HG02943 (cell line): ENCODE results near the gene GAP43.
"Not testable (repeated sequence)": the region's sequence is repeated elsewhere in the genome, so short reads cannot be mapped to it uniquely, and the experiment has no call there.

Experiments used
- ATAC-seq: cut with Tn5 transposase; IDR thresholded peaks from one replicate; pipeline ENCODE4 v1.9.1; 2021; ENCODE audit warnings: mild to moderate bottlenecking, low read depth, moderate library complexity; ENCODE audit not compliant: unreplicated experiment

The GAP43 gene

DNA sequence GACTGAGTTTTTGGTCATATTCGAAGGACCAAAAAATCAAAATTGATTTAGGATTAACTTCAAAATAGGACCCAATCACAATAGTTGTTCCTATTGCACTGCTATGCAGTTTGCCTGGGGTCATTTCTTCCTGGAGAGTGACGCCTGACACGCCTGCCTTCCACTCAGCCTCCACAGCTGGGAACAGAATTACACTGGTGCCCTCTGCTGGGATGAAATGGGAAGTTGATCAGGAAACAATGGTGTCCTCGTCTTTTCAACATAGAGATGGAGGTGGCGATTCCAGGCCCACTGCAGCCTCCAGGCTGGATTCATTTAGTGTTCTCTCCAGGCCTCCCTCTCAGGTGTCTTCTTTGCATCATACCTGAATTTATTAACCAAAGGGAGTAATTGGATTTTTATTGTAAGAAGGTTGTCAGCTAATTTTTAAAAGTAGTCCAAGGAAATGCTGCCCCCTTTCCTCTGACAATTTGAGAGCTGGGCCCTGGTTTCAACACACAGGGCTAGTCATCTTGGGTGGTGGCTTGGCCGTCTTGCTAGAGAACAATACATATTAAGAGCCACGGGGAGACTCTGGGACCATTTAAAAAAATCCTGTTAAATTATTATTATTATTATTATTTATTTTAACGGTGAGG is 69.7 kb downstream of the GAP43 start:
- peak; percentile 88 for ATAC-seq

DNA sequence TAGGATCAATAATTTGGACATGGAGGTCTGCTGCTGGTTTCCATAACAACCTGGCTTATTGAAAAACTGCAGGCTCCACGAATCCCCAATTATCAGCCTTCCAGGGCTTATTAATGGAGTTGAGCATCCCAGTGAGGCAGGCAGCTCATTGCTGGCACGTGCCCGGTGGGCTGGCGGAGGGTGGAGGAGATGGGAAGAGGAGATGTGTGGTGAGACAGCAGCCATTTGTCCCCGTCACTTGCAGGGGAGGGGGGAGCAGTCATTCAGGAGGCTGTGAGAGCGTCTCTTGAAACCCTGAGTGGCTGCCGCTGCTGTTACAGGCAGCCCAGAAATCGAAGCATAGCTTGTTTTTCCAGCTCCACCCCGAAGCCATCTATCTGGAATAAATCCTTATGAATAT is 70.6 kb downstream of the GAP43 start:
- ATAC-seq, result no peak

DNA sequence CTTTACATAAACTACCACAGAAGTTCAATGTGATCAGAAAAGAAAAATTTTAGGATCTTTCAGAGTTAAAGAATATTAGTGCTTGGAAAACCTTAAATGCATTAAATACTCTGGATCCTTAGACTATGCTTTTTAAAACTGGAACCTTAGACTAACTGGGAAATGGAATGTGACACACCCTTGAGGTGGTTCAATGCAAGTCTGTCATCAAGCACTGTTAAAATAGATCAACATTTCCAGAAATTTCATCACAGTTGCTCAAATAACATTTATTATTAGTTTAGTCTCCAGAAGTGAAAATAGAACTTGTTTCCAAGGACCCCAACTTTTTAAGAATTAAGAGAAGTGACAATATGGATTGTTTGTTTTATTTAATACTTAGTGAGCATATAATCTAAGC is 71.8 kb downstream of the GAP43 start:
- ATAC-seq, result no peak

DNA sequence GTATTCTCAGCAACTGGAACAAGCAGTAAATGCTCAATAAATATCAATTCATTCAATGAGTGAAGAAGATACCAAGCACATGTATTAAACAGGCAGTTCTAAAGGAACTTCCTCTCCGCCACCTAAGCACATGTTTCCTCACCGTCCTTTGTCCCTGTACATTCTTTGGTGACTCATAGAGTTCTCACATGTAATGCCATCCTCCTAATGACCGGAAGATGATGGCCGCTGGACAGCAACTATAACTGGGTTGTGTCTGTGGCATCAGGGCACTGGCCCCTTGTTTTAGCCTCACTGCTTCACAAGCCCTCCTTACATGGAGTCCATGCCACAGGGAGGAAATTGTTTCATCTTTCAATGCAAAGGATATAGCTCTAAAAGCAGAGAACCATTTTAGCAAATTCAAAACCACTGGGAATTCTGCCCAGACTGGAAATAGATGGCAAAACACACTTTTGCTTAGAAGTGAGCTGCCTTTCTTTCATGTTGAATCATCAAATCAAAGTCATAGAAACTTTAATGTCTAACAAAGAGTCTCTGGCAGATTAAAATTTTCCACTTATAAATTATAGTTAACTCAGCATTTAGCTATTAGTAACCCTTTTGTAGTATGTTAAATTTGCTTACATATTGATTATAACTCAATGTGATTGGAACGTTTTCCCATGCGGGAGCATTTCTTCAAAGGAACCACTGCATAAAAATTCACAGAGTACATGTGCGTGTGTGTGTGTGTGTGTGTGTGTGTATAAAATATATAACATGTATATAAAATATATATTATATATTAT is 74.1 kb downstream of the GAP43 start:
- ATAC-seq, result no peak

DNA sequence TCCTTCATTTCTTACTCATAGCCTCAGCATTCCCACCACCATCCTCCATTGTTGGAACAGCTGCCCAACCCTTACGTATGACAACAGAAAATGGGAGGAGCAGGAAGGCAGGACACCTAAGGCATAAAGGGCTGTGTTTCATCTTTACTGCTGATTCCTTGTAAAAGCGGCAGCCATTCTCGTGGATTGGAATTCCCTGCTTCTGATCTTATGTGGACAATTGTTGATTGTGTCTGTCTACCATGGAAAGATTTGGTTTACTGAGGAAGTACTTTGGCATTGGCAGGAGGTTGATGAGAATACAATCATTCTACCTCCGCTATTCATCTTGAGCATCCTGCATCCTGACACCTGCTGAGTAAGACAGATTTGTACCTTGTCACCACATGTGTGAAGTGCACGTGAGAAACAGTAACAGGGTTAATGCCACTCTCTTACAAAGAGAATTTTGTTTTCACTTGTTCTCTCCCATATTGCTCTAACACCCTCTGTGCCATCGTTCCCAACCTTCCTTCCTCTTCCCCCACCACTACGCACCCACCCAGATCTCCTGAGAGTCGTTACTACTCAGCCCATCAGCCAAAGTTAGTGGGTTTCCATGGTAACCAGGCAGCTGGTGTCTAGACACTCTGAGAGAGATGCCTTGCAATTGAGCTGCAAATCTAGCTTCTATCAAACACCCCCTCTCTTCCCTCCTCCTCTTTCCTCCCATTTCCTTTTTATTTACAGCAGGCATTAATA is 75.7 kb downstream of the GAP43 start:
- ATAC-seq, result no peak

DNA sequence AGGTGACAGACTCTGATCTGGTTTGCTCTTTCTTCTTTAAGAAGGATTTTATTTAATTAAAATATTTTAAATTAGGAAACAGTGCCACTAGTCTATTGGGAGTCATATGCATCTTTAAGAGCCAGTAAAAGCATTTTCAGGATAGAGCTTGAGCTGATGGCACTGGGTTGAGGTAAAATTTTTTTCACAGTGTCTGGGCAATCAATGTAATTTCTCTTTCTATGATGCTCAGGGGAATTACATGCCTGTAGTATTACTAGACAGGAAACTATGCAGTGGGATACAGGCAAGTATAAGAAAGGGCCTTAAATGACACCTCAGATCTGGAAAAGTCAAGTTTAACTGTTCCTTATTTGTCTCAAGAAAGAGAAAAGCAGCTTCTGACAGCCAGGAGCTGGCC is 76.4 kb downstream of the GAP43 start:
- no peak for ATAC-seq

DNA sequence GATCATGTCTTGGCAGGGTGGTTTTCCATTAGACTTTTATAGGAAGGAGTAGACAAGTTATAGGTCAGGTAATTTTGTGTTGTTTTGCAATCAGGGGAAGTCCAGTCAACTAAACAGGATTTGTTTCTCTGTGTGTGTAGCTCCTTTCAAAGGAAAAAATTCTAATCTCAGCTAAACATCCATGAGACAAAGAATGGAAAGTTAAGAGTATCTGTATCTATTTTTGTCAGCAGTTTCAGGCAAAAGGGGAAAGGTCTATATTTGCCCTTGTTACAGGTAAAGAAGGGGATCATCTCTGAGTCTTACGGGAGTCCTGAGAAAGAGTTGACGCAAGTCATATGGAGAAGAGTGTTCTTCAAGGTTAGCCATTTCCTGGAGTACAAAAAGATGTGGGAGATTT is 79.3 kb downstream of the GAP43 start:
- ATAC-seq, result no peak

DNA sequence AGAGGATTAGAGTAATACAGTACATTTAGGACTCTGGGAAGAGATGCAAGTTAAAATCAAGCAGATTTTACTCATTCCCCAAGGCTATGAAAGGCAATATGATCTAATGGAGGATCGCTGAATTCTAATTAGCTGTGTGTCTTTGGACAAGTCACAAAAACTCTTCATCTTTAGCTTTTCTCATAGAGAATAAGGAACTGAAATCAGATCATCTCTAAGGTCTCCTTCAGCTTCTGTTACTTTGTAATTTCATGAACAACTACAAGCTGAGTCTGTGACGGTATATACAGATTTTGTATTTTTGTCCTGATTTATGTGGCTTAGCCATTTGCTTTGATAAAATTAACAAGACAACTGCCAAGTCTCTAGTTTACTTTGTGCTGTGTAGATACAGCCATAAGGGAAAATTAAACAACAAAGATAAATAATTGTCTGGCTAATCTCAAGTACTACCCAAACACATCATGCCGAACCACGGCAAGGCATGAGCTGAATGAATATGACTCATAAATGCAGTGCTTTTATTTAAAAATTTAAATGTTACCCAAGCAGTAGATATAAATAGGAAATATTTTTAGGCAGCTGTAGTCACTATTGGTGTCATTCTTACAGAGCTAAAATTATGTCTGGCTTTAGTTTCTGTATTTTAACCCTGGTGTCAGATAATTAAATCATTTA is 81.5 kb downstream of the GAP43 start:
- ATAC-seq, result no peak

DNA sequence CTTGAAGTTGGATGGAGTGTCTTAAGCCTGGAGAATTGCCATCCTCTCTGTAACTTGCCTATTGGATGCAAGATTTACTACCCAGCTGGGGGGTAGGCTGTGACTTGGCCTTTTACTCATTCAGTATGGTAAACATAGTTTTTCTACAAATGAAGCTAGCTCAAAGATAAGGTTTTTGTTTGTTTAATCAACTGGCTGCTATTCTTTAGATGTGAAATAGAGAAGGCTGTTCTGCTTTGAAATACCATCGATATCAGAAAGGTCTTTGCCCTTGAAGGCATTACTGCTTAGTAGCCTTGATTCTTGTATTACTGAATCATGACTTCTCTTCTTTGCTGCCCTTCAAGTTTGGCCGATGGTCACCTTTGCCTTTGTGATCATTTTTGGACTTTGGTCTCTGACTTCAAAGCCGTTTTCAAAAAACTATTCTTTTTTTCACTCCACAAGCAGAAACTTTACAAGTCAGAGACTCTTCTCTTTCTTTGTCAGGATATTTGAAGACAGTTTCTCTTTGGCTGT is 83.1 kb downstream of the GAP43 start:
- no peak for ATAC-seq

DNA sequence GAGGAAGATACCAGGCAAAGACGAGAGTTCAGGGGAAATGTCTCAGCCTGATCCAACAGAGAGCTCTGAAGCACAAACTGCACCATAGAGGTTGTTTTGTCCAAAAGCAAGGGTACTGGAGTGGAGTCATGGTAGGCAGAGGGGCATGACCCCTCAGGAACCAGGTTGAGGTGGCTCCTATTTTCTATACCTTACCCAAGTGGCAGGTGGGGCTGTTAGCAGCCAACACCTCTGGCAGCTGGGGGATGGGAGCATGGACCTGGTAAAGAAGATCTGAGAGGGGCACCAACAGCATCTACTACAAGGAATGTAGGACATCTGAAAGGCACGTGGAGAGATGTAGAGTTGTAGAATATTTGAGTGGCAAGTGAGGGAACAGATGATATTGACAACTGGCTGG is 85.2 kb downstream of the GAP43 start:
- no peak for ATAC-seq

DNA sequence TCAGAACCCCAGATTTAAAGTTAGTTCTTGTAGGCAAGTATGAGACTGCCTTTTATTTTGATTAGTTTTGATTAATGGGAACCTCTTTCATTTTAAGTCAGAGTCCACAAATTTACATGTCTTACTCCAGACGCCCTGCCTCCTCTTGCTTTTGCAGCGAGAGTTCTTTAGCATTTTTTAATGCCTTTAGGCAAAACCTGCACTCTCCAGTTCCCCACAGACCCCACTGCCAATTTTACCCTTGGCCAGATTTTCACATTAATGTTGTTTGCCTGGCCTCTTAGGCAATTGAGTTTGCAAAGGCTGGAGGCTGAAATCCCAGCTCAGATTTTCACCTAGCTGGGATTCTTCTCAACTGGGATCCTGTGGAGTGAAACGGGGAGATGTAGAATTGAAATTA is 85.8 kb downstream of the GAP43 start:
- no peak for ATAC-seq

DNA sequence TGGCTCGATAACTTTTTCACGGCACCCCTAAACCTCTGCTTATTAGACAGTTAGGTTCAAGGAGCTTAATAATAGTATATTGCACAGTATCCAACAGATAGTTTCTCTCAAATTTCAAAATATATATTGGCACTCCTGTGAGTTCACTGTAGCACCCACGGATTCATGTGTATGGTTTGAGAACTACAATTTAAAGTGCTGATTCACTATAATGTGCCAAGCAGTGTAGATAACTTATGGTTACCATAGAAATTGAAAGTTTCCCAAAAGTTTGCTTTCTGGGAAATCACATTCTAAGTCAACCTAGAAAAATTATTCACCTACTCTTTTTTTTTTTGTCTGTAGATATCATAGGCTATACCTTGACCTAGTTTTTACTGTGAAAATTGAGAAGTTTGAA is 86.6 kb downstream of the GAP43 start:
- no peak for ATAC-seq

DNA sequence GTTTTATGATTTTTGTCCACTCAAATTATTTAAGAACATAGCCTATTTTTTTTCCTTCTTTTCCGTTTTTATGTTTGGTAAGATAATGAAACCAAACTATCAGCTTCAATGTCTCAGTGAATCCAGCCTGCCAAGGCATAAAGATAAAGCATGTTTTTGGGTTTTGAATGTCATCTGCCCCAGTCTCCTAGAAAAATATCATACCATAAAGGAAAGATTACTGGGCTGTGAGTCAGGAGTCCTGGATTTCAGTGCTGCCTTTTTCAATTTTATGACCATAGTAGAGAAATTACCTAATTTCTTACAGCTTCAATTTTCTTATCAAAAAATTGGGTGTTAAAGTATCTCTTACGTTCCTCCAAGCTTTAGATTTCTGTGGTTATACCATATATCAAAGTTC is 87.5 kb downstream of the GAP43 start:
- no peak for ATAC-seq

DNA sequence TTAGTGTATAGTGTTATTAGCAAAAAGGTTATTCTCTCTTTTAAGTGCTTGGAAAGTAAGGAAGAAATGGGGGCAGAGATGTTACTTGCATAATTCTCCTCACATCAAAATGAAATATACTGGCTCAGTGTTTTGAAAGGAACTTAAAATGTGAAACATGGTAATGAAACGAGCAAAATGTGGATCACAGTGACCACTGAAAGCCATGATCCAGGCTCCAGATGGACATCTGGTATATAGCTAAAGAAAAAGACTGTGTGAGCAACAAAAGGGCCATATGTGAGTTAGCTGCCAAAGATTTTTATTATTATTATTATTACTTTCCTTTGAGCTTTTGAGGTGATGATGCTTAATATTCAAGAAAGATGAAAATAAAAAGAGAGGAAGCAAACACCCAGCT is 89.6 kb downstream of the GAP43 start:
- ATAC-seq, result no peak

DNA sequence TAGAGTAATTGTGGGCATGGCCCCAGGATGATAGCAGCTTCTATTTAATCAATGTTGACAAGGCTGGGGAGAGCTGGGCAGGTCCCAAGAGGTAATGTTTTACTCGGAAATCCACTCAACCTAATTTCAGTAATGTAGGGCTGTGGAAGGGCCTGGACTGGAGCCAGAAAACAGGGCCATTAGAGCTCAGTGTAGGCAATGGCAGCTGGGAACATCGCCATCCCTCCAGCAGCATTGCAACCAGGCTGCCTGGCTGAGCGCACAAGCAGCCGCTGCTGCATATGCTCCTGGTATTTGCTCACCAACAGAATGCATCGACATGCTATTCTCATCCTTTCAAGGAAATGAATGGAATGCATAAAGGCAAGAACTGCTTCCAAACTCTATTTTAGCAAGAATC is 90.0 kb downstream of the GAP43 start:
- ATAC-seq, result no peak

DNA sequence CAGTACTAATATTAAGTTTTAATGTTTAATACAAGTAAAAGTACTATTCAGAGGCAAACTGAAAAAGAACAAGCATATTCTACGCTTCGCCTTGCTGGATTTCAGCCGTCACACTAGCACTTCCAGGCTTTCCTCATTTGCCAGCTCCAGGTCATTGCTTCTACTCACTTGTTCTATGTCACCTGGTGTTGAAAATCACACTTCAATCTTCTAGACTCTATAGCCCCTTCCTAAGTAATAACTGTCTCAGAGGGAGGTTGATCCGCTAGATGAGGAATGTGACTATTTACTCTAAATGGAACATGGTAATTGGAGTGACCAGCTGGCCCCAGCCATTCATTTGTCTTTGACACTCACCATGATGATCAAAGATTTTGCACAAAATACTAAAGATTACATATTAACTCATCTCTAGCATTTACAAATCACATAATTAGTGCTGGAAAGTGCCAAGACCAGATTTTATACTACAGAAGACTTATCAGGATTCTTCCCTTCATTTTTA is 92.0 kb downstream of the GAP43 start:
- ATAC-seq, result no peak

DNA sequence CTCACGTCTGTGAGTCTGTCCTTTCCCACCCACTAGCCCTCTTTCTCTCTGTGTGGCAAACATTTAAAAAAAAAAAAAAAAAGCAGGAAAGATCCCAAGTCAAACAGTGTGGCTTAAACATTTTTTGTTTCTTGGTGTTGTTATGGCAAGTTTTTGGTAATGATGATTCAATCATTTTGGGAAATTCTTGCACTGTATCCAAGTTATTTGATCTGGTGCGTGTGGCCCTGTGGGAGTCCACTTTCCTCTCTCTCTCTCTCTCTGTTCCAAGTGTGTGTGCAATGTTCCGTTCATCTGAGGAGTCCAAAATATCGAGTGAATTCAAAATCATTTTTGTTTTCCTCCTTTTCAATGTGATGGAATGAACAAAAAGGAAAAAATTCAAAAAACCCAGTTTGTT is 97.7 kb downstream of the GAP43 start:
- ATAC-seq, result no peak

DNA sequence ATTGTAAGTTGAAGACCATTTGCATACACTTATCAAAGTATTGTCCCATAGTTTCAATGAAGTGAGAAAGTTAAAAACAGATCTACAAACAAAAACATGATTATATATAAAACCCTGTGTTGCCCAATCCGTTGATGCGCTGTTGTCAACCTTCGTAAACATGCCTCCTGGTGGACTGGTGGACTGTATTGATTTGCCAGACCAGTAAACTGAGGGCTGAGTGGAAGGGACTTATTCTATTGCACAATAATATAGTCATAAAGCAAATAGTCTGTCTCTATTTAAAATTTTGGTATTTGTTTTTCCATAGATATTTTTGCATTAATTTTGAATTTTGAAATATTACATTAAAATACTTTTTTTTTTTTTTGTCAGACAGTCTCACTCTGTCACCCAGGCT is 102.5 kb downstream of the GAP43 start:
- ATAC-seq, result no peak

DNA sequence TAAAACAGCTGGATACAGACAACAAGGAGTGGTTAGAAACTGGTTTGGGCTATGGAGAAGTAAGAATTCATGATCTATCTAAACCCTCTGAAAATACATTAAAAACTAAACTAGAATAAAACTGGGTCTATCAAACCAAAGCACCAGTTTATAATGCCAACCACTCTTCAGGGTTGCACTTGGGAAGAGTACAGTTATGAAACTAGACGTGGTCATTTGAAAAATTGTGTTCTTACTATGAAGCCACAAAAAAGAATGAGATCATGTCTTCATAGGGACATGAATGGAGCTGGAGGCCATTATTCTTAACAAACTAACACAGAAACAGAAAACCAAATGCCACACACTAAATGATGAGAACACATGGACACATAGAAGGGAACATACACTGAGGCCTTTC is 103.8 kb downstream of the GAP43 start:
- ATAC-seq, result no peak

DNA sequence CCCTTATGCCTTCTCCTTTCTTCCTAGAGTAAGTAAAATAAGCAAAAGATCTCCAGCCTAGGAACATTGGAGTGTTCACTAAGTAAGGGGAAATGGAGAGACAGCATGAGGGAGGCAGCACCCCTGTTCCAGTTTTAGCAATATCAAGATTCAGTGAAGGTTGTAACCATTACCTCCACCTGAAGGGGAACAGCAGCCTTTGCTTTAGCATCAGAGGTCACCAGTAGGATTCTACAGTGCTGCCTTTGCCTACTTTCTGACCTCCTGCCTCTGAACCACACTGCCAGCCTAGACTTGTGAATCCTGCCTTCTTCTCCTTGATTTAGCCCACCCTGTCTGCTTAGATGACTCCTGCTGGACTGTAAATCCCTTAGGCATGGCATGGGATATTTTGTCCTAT is 104.7 kb downstream of the GAP43 start:
- no peak for ATAC-seq

DNA sequence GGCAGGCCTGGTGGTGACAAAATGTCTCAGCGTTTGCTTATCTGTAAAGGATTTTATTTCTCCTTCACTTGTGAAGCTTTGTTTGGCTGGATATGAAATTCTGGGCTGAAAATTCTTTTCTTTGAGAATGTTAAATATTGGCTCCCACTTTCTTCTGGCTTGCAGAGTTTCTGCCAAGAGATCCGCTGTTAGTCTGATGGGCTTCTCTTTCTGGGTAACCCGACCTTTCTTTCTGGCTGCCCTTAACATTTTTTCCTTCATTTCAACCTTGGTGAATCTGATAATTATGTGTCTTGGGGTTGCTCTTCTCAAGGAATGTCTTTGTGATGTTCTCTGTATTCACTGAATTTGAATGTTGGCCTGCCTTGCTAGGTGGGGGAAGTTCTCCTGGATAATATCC is 113.0 kb downstream of the GAP43 start:
- ATAC-seq, result not testable (repeated sequence)
